ENCODE data around the gene ZNF618.

The ZNF618 gene

GRCh38 chr9:114023961-114024360 lies 147.9 kb downstream of the ZNF618 start:
- no peak for DNase-seq (ENCODE audit: low spot score)

GRCh38 chr9:114025196-114025753 lies 149.2 kb downstream of the ZNF618 start:
- no peak for DNase-seq (ENCODE audit: low spot score)

- no peak for DNase-seq (ENCODE audit: low spot score)
These were observed 149.7 kb downstream of the ZNF618 start for GRCh38 chr9:114025760-114026159.

- no peak for DNase-seq (ENCODE audit: low spot score)
These were observed 150.2 kb downstream of the ZNF618 start for GRCh38 chr9:114026335-114026734.

- DNase-seq (ENCODE audit: low spot score), result no peak
These were observed 151.2 kb downstream of the ZNF618 start for GRCh38 chr9:114027159-114027862.

- no peak for DNase-seq (ENCODE audit: low spot score)
These were observed 151.9 kb downstream of the ZNF618 start for GRCh38 chr9:114027863-114028465.

- DNase-seq (ENCODE audit: low spot score), result no peak
These were observed 152.5 kb downstream of the ZNF618 start for GRCh38 chr9:114028646-114029045.

GRCh38 chr9:114029311-114030170 lies 153.4 kb downstream of the ZNF618 start:
- DNase-seq (ENCODE audit: low spot score), result no peak

GRCh38 chr9:114030364-114030763 lies 154.3 kb downstream of the ZNF618 start:
- no peak for DNase-seq (ENCODE audit: low spot score)

- no peak for DNase-seq (ENCODE audit: low spot score)
These were observed 155.0 kb downstream of the ZNF618 start for GRCh38 chr9:114031037-114031630.

GRCh38 chr9:114031948-114032840 lies 156.1 kb downstream of the ZNF618 start:
- no peak for DNase-seq (ENCODE audit: low spot score)

- DNase-seq (ENCODE audit: low spot score), result no peak
These were observed 157.4 kb downstream of the ZNF618 start for GRCh38 chr9:114033397-114034103.

GRCh38 chr9:114034196-114034595 lies 158.1 kb downstream of the ZNF618 start:
- DNase-seq (ENCODE audit: low spot score), result no peak

- no peak for DNase-seq (ENCODE audit: low spot score)
These were observed 158.6 kb downstream of the ZNF618 start for GRCh38 chr9:114034661-114035062.

GRCh38 chr9:114035221-114035844 lies 159.2 kb downstream of the ZNF618 start:
- no peak for DNase-seq (ENCODE audit: low spot score)

GRCh38 chr9:114035845-114036801 lies 160.0 kb downstream of the ZNF618 start:
- no peak for DNase-seq (ENCODE audit: low spot score)

GRCh38 chr9:114037249-114037648 lies 161.1 kb downstream of the ZNF618 start:
- DNase-seq (ENCODE audit: low spot score), result no peak

GRCh38 chr9:114037961-114038723 lies 162.0 kb downstream of the ZNF618 start:
- no peak for DNase-seq (ENCODE audit: low spot score)
